Calu3 (cell line): ENCODE measurements around the gene RAB7B. TPM values are rescaled to one million over a fixed set of nuclear protein-coding genes. Genes with fewer than 3 reads are reported as not detected.

Experiments used
- BruUV-seq: library from RNA; stranded (reverse); fragments of 400-500 nt; replicated peaks from 2 replicates; lab custom pipeline; 2021; lab: Mats Ljungman, UMichigan
- CTCF ChIA-PET: fragments of 300-600 bp; sonication (Branson Sonifier 250); formaldehyde crosslinking; loops from one replicate; lab custom pipeline; 2022; ENCODE audit warnings: antibody characterized with exemption; lab: Charles Lee
- DNase-seq: peaks from one replicate; pipeline ENCODE4 v3.0.0; 2022
- H3K27ac Mint-ChIP-seq: one replicate; pipeline ENCODE4 v1.8.0; 2022; ENCODE audit warnings: mixed read lengths; ENCODE audit not compliant: unreplicated experiment
- H3K27me3 Mint-ChIP-seq: one replicate; pipeline ENCODE4 v1.8.0; 2022; ENCODE audit warnings: mixed read lengths; ENCODE audit not compliant: unreplicated experiment
- H3K36me3 Mint-ChIP-seq: one replicate; pipeline ENCODE4 v1.8.0; 2022; ENCODE audit warnings: mild to moderate bottlenecking, moderate library complexity, mixed read lengths; ENCODE audit not compliant: insufficient read depth, unreplicated experiment
- H3K4me1 Mint-ChIP-seq: one replicate; pipeline ENCODE4 v1.8.0; 2022; ENCODE audit warnings: mild to moderate bottlenecking, low read depth, mixed read lengths; ENCODE audit not compliant: unreplicated experiment
- H3K4me3 Mint-ChIP-seq: one replicate; pipeline ENCODE4 v1.8.0; 2022; ENCODE audit warnings: mild to moderate bottlenecking, low read depth, moderate library complexity, mixed read lengths; ENCODE audit not compliant: unreplicated experiment
- H3K9me3 Mint-ChIP-seq: one replicate; pipeline ENCODE4 v1.8.0; 2022; ENCODE audit warnings: low read depth, mixed read lengths; ENCODE audit not compliant: unreplicated experiment
- CTCF ChIP-seq: fragments of 200-600 bp; IDR thresholded peaks from one replicate; pipeline ENCODE4 v1.8.0; 2022; ENCODE audit warnings: antibody characterized with exemption; ENCODE audit not compliant: unreplicated experiment
- intact Hi-C: fragments of 100-400 bp; cut with micrococcal nuclease; formaldehyde crosslinking; loops from one replicate; pipeline ENCODE4 v1.10.0; 2022; ENCODE audit not compliant: unreplicated experiment
- total RNA-seq: library from RNA; stranded (reverse); gene quantifications from 2 replicates; pipeline ENCODE4 v1.2.3, GENCODE V29; 2022

Gene RAB7B
- total RNA-seq, 1 experiment from 2014 or later = 1.1 TPM

DNA sequence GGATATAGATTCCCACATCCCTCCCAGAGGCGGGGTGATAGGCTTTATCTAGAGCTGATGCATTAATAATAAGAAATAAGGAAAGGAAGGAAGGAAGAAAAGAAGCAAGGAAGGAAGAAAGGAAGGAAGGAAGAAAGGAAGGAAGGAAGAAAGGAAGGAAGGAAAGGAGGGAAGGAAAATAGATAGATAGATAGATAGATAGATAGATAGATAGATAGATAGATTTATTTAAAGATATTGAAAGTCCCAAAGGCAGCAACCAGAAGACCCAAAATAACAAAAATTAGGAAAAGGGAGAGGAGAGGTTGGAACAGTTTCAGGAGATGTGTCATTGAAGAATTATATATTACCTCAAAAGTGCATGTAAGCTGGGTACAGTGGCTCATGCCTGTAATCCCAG, 47.7 kb downstream of the RAB7B start:
- no peaks in the 10 kb centered on the region for H3K9me3 Mint-ChIP-seq
- H3K4me3 Mint-ChIP-seq = no peak overlapping the region
- no peak for TF ChIP-seq CTCF
- H3K27me3 Mint-ChIP-seq = peaks cover 41% of the 10 kb centered on the region
- CTCF ChIA-PET = no interaction called here
- H3K36me3 Mint-ChIP-seq = no peaks in the 10 kb centered on the region
- no peak for DNase-seq
- intact Hi-C loops = no loop called here
- no TSS peak for BruUV-seq
- H3K27ac Mint-ChIP-seq = no peak overlapping the region
- H3K4me1 Mint-ChIP-seq = peaks cover 26% of the 10 kb centered on the region

DNA sequence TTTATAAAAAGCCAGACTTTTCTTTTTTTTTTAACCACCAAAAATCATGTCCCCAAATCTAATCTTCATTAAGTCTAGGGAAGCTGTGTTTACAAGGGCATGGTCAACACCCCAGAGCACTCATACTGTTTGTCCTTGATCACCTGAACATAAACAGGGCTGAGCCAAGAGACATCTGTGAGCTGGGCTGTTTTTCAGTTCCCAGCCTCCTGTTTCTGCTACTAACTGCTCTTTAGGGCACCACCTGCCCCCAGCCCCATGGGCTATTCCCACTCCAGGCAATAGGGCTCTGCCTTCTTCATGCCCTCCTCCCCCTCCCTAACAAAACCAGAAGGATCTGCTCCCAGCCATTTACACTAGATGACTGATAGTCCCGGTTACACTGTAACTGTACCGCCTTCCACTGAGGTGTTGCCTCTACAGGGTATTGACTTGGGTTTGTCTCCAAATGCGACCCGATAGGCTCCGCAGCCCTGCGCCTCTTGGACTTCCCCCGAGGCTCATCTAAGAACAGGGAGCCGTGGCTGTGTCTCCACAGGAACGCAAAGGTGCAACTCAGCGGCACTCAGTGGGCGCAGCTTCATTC, 48.3 kb downstream of the RAB7B start:
- peaks cover 23% of the 10 kb centered on the region for H3K4me1 Mint-ChIP-seq
- no TSS peak for BruUV-seq
- no peak overlapping the region for H3K27ac Mint-ChIP-seq
- no peaks in the 10 kb centered on the region for H3K9me3 Mint-ChIP-seq
- H3K36me3 Mint-ChIP-seq = no peaks in the 10 kb centered on the region
- CTCF ChIA-PET = interaction anchor here (1.5 kb wide), 1 partner anchor 13 kb away, joined by 9 read pairs; no protein-coding TSS in a partner anchor
- no peak for TF ChIP-seq CTCF
- no peak for DNase-seq
- no peak overlapping the region for H3K4me3 Mint-ChIP-seq
- intact Hi-C loops = no loop called here
- peaks cover 41% of the 10 kb centered on the region for H3K27me3 Mint-ChIP-seq

- intact Hi-C loops = no loop called here
- Mint-ChIP-seq H3K4me1 (peaks cover 31% of the 10 kb centered on the region), H3K4me3 (no peak overlapping the region), H3K27ac (no peak overlapping the region), H3K9me3 (no peaks in the 10 kb centered on the region), H3K36me3 (no peaks in the 10 kb centered on the region), H3K27me3 (peaks cover 47% of the 10 kb centered on the region)
- DNase-seq = no peak
- TF ChIP-seq CTCF = no peak
- CTCF ChIA-PET = interaction anchor here (0.9 to 2.0 kb wide), 3 partner anchors 9 to 25 kb away, joined by 3 to 7 read pairs (median 4); partner anchors contain the start of gene SLC26A9
- BruUV-seq = no TSS peak
These were observed 51.4 kb downstream of the RAB7B start for GRCh38 chr1:205951746-205952145.

- CTCF ChIA-PET = interaction anchor here (0.9 to 2.0 kb wide), 2 partner anchors 20 to 26 kb away, joined by 3 to 7 read pairs; no protein-coding TSS in a partner anchor
- DNase-seq = no peak
- no peak for TF ChIP-seq CTCF
- BruUV-seq = no TSS peak
- no peak overlapping the region for H3K27ac Mint-ChIP-seq
- no peaks in the 10 kb centered on the region for H3K36me3 Mint-ChIP-seq
- intact Hi-C loops = no loop called here
- H3K27me3 Mint-ChIP-seq = peaks cover 40% of the 10 kb centered on the region
- peaks cover 39% of the 10 kb centered on the region for H3K4me1 Mint-ChIP-seq
- H3K4me3 Mint-ChIP-seq = no peak overlapping the region
- no peaks in the 10 kb centered on the region for H3K9me3 Mint-ChIP-seq
These were observed 52.2 kb downstream of the RAB7B start for GRCh38 chr1:205950826-205951549.
